ENCODE data around the gene ADIPOR2. TPM values are rescaled to one million over a fixed set of nuclear protein-coding genes. Genes with fewer than 3 reads are reported as not detected.
"Not testable (repeated sequence)": the region's sequence is repeated elsewhere in the genome, so short reads cannot be mapped to it uniquely, and the experiment has no call there.

Gene ADIPOR2
- total and polyA plus RNA-seq, 5 donors = 28.1 to 52.0 (median 42.6) TPM

DNA sequence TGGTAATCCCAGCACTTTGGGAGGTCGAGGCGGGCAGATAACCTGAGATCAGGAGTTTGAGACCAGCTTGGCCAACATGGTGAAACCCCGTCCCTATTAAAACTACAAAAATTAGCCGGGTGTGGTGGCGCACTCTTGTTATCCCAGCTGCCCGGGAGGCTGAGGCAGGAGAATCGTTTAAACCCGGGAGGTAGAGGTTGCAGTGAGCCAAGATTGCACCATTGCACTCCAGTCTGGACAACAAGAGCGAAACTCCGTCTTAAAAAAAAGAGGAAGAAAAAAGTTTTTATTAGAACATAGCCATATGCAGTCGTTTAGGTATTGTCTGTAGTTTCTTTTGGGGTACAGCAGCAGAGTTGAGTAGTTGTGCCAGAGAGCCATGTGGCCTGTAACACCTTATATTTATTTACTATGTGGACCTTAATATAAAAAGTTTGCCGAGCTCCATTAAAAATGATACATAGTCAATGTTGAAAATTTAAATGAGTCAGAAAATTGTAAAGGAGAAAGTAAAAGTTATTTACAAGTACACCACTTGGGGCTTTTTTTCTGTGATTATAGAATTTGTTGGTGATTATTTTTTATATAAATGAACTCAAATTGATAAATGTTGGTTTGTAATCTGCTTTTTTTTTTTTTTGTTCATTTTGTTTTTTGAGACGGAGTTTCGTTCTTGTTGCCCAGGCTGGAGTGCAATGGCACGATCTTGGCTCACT is 2.2 kb downstream of the ADIPOR2 start:
- ATAC-seq (no peak), DNase-seq (no peak)
- no peak overlapping the region for H3K27ac ChIP-seq (ENCODE audit: low read length)
- WGBS = 81% methylated on average over 15 of the region's 15 CpGs
- peaks cover 9% of the 10 kb centered on the region for H3K4me1 ChIP-seq (ENCODE audit: control insufficient read depth, insufficient read depth, low read length)
- no peaks in the 10 kb centered on the region for H3K27me3 ChIP-seq (ENCODE audit: control insufficient read depth, insufficient read depth)
- intact Hi-C loops (cut with DNase I) = no loop called here
- H3K9me3 ChIP-seq (ENCODE audit: control insufficient read depth, low read length) = no peaks in the 10 kb centered on the region
- H3K4me3 ChIP-seq (ENCODE audit: low read length) = peak overlapping the region; percentile 88

DNA sequence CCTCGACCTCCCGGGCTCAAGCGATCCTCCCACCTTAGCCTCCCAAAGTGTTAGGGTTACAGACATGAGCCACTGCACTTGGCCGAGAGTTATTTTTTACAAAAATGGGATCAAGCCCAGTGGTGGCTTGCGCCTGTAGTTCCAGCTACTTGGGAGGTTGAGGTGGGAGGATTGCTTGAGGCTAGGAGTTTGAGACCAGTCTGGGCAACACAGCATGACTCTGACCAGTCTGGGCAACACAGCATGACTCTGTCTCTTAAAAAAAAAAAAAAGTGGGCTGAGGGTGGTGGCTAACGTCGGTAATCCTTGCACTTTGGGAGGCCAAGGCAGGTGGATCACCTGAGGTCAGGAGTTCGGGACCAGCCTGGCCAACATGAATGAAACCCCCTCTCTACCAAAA is 4.2 kb downstream of the ADIPOR2 start:
- DNase-seq; intact Hi-C loops (cut with DNase I); H3K9me3 ChIP-seq (ENCODE audit: control insufficient read depth, low read length); H3K4me3 ChIP-seq (ENCODE audit: low read length); H3K27me3 ChIP-seq (ENCODE audit: control insufficient read depth, insufficient read depth); ATAC-seq; H3K27ac ChIP-seq (ENCODE audit: low read length): not testable (repeated sequence)
- 95% methylated on average over 8 of the region's 8 CpGs for WGBS
- H3K4me1 ChIP-seq (ENCODE audit: control insufficient read depth, insufficient read depth, low read length) = peaks cover 11% of the 10 kb centered on the region

DNA sequence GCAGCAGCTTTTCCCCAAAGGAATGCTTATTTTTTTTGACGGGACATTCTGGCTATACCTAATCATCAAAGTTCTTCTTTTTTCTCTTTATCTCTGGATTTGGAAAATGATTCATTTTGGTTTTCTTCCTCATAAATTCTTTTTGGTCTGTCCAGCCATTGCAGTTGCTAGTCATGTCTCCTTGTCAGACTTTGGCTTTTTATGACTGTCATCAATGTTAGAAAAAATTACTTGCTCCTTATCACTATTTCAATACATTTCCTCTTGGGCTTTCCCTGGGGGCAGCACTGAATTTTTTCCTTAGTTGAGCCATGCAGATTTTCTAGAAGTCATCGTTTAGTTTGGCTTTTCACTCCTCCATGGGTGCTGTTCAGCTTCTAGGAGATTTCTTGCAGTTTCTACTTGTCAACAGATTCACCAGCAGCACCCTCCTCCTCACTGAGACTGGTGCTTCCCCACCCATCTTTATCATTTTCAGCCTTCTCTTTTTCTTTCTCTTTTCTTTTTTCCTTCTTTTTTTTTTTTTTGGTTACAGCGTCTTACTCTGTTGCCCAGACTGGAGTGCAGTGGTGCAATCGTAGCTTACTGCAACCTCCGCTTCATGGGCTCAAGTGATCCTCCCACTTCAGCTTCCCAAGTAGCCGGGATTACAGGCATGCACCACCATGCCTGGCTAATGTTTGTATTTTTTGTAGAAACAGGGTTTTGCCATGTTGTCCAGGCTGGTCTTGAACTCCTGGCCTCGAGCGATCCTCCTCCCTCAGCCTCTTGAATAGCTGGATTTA is 5.2 kb downstream of the ADIPOR2 start:
- Histone ChIP-seq H3K27me3 (ENCODE audit: control insufficient read depth, insufficient read depth) (no peaks in the 10 kb centered on the region), H3K4me3 (ENCODE audit: low read length) (no peak overlapping the region), H3K4me1 (ENCODE audit: control insufficient read depth, insufficient read depth, low read length) (peaks cover 11% of the 10 kb centered on the region), H3K9me3 (ENCODE audit: control insufficient read depth, low read length) (no peaks in the 10 kb centered on the region), H3K27ac (ENCODE audit: low read length) (no peak overlapping the region)
- no peak for ATAC-seq
- WGBS = 60% methylated on average over 8 of the region's 8 CpGs
- DNase-seq = no peak
- intact Hi-C loops (cut with DNase I) = no loop called here

DNA sequence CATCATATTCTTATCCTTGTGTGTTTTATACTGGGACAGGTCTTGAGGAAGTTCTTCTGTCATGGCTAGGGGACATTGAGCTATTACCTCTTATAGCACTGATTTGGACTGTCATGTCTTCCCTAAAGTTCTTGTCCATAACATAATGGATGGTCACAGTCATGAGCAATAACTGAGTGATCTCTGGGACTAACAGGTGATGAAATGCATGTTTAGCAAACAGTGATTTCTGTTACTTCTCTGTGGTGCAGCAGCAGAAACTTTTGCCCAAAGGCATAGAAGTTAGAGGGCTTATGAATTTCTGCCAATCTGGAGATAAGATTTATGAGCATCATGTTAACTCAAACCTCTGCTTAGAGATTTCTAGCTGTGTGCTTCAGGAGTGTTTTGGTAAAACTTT is 5.9 kb downstream of the ADIPOR2 start:
- peaks cover 11% of the 10 kb centered on the region for H3K4me1 ChIP-seq (ENCODE audit: control insufficient read depth, insufficient read depth, low read length)
- DNase-seq (no peak), ATAC-seq (no peak)
- H3K4me3 ChIP-seq (ENCODE audit: low read length) = no peak overlapping the region
- intact Hi-C loops (cut with DNase I) = no loop called here
- H3K27me3 ChIP-seq (ENCODE audit: control insufficient read depth, insufficient read depth) = no peaks in the 10 kb centered on the region
- no peak overlapping the region for H3K27ac ChIP-seq (ENCODE audit: low read length)
- no peaks in the 10 kb centered on the region for H3K9me3 ChIP-seq (ENCODE audit: control insufficient read depth, low read length)

DNA sequence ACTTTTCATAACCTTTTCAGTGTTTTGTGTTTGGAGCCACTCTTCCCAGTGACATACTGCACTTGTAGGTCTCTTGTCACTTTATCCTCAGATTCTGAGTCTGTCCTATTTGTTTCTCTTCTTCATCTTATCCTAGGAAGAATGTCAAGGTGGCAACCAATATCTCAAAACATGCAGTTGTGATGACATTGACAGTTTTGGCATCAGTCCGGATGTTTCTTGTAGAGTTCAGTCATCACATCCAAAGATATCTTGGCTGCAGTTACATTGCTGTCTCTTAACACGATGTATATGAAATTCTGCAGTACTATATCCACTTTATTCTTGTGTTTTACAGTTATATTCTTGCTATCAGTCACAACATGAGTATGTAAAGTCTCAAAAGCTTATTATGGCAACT is 6.4 kb downstream of the ADIPOR2 start:
- DNase-seq (no peak), ATAC-seq (no peak)
- peaks cover 11% of the 10 kb centered on the region for H3K4me1 ChIP-seq (ENCODE audit: control insufficient read depth, insufficient read depth, low read length)
- 30% methylated on average over 2 of the region's 2 CpGs for WGBS
- H3K9me3 ChIP-seq (ENCODE audit: control insufficient read depth, low read length) = no peaks in the 10 kb centered on the region
- intact Hi-C loops (cut with DNase I) = no loop called here
- H3K27me3 ChIP-seq (ENCODE audit: control insufficient read depth, insufficient read depth) = no peaks in the 10 kb centered on the region
- no peak overlapping the region for H3K4me3 ChIP-seq (ENCODE audit: low read length)
- H3K27ac ChIP-seq (ENCODE audit: low read length) = no peak overlapping the region

DNA sequence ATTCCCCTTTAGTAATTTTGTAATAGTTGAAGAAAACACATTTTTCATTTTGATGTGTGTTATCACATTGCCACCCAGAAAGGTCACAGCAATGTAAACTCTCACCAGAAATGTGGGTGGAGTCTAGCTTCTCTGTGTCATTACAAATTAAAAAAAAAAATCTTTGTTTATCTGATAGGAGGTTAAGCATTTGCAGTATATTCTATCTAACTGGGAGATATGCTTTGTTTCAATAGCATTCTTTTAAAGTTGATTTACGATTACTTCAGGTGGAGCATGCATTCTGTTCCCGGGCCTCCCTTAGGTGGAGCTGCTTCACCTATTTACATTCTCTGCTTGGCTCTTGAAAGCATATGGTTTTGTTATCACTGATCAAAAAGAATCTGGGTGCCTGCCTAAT is 7.8 kb downstream of the ADIPOR2 start:
- Histone ChIP-seq H3K27ac (ENCODE audit: low read length) (no peak overlapping the region), H3K4me1 (ENCODE audit: control insufficient read depth, insufficient read depth, low read length) (peaks cover 11% of the 10 kb centered on the region), H3K27me3 (ENCODE audit: control insufficient read depth, insufficient read depth) (no peaks in the 10 kb centered on the region), H3K9me3 (ENCODE audit: control insufficient read depth, low read length) (no peaks in the 10 kb centered on the region), H3K4me3 (ENCODE audit: low read length) (no peak overlapping the region)
- WGBS = 95% methylated on average over 2 of the region's 2 CpGs
- DNase-seq = no peak
- no peak for ATAC-seq
- intact Hi-C loops (cut with DNase I) = no loop called here

DNA sequence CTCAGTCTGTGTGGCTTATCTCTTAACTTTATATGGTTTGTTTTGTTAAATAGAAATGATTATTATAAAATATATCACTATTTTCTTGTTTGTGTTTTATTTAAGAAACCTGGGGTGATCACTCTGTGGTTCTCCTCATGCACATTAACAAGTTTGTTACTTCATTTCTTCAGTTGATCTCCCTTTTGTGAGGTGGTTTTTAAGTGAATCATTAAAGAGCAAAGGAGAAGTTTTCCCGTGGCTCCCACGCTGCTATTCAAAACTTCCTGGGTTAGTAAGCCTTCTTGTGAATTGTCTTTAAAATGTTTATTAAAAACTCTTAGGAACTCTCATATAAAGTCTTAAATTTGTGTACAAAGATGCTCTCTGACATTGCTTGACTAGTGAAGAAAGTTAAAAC is 11.8 kb downstream of the ADIPOR2 start:
- H3K4me1 ChIP-seq (ENCODE audit: control insufficient read depth, insufficient read depth, low read length) = peaks cover 8% of the 10 kb centered on the region
- DNase-seq = no peak
- H3K4me3 ChIP-seq (ENCODE audit: low read length) = no peak overlapping the region
- no peak for ATAC-seq
- no peaks in the 10 kb centered on the region for H3K27me3 ChIP-seq (ENCODE audit: control insufficient read depth, insufficient read depth)
- no peaks in the 10 kb centered on the region for H3K9me3 ChIP-seq (ENCODE audit: control insufficient read depth, low read length)
- intact Hi-C loops (cut with DNase I) = no loop called here
- 40% methylated on average over 2 of the region's 2 CpGs for WGBS
- no peak overlapping the region for H3K27ac ChIP-seq (ENCODE audit: low read length)

DNA sequence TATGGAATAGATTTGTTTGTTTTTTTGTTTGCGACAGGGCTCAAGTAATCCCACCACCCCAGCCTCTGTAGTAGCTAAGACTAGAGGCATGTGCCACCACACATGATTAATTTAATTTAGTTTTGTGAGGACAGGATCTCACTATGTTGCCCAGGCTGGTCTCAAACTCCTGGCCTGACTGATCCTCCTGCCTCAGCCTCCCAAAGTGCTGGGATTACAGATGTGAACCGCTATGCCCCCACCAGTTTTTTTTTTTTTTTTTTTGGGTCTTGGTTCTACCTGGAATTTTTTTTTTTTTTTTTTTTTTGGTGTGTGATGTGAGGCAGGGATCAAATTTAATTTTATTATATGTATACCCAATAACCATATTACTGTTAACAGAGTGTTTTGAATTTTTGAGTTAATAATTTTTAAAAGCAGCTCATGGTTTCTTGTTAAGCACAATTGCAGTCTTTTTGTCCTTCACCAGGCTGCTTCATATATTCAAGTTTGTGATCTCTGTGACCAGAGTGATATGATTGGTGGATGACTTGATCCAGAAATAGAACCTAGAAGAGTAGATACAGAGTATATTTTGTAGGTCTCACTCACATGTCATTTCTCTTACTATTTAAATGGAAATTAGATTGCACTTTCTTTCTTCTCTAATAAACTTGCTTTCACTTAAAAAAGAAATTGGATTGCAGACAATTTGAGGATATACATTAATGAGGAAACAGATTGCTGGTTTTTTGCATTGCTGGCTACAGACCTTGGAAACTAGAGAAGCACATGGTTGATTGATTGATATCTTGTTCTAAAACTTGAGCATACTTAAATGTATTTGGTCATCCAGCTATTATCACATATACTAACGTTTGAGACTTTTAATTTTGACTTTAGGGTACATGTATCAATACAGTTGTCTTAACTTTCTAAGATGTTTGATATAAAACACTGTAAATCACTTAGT is 13.2 kb downstream of the ADIPOR2 start:
- ATAC-seq (no peak), DNase-seq (no peak)
- H3K4me1 ChIP-seq (ENCODE audit: control insufficient read depth, insufficient read depth, low read length) = peaks cover 5% of the 10 kb centered on the region
- intact Hi-C loops (cut with DNase I) = no loop called here
- no peaks in the 10 kb centered on the region for H3K9me3 ChIP-seq (ENCODE audit: control insufficient read depth, low read length)
- 76% methylated on average over 3 of the region's 3 CpGs for WGBS
- H3K27me3 ChIP-seq (ENCODE audit: control insufficient read depth, insufficient read depth) = no peaks in the 10 kb centered on the region
- no peak overlapping the region for H3K27ac ChIP-seq (ENCODE audit: low read length)
- H3K4me3 ChIP-seq (ENCODE audit: low read length) = no peak overlapping the region

DNA sequence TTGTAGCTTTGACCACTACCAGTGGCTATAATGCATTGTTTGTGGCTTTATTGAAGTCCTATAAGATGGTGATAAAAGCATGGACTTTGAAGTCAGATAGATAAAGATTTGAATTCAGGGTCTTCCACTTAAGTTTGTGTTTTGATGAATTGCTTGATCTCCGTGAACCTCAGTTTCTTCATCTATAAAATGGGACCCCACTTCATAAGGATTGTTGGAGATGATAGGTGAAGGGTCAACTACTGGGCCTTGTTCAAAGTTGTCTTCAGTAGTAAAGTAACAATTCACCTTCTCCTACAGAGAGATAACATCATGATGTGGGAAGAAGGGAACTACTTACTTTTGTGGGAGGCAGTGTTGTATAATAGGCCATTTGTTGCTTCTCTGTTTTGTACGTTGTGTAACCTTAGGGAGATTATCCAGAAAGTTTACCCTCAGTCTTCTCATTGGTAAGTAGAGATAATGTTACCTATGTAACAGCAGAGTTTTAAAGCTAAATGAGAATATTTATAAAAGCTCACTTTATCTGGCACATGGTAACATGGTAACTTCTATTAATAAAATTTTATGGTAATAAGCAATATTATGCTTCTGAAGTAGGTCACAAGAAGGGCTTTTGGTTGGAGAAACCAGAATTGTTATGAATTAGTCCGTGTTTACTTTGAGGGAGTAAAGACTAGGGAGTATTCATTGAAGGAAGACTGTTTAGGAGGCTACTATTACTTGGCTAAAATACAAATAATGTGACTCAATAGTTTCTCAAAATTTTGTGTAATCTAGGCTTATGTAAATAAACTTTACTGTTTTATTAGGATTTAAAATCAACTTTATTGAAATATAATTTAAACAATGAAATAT is 15.1 kb downstream of the ADIPOR2 start:
- DNase-seq = no peak
- 86% methylated on average over 3 of the region's 3 CpGs for WGBS
- Histone ChIP-seq H3K4me1 (ENCODE audit: control insufficient read depth, insufficient read depth, low read length) (peaks cover 8% of the 10 kb centered on the region), H3K27ac (ENCODE audit: low read length) (no peak overlapping the region), H3K27me3 (ENCODE audit: control insufficient read depth, insufficient read depth) (no peaks in the 10 kb centered on the region), H3K9me3 (ENCODE audit: control insufficient read depth, low read length) (no peaks in the 10 kb centered on the region), H3K4me3 (ENCODE audit: low read length) (no peak overlapping the region)
- peak in 1 of 2 donors; percentile 23 for ATAC-seq
- intact Hi-C loops (cut with DNase I) = no loop called here

DNA sequence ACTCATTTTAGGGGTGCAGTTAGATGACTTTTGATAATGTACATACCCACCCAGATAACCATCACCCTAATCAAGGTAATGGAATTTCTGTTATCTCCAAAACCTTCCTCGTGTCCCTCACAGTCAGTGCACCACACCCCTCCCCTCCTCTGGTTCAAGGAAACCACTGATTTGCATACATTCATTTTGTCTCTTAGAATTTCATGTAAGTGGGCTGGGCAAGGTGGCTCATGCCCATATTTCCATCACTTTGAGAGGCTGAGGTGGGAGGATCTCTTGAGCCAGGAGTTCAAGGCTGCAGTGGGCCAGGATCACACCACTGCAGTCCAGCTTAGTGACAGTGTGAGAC is 15.7 kb downstream of the ADIPOR2 start:
- intact Hi-C loops (cut with DNase I) = no loop called here
- no peak overlapping the region for H3K27ac ChIP-seq (ENCODE audit: low read length)
- no peaks in the 10 kb centered on the region for H3K9me3 ChIP-seq (ENCODE audit: control insufficient read depth, low read length)
- DNase-seq (no peak), ATAC-seq (peak in 1 of 2 donors; percentile 39)
- H3K27me3 ChIP-seq (ENCODE audit: control insufficient read depth, insufficient read depth) = no peaks in the 10 kb centered on the region
- no peak overlapping the region for H3K4me3 ChIP-seq (ENCODE audit: low read length)
- 41% methylated on average over 1 of the region's 1 CpG for WGBS
- H3K4me1 ChIP-seq (ENCODE audit: control insufficient read depth, insufficient read depth, low read length) = peaks cover 9% of the 10 kb centered on the region
